ENCODE measurements around the gene UMAD1.

The UMAD1 gene

GRCh38 chr7:7850150-7850549, 209.6 kb downstream of the UMAD1 start:
- DNase-seq, result no peak

GRCh38 chr7:7851381-7851780, 210.8 kb downstream of the UMAD1 start:
- no peak for DNase-seq

GRCh38 chr7:7851991-7852390, 211.4 kb downstream of the UMAD1 start:
- DNase-seq, result no peak

GRCh38 chr7:7857143-7857583, 216.6 kb downstream of the UMAD1 start:
- no peak for DNase-seq

- DNase-seq, result no peak
These were observed 218.0 kb downstream of the UMAD1 start for GRCh38 chr7:7858559-7858958.

GRCh38 chr7:7859411-7859810, 218.9 kb downstream of the UMAD1 start:
- no peak for DNase-seq

- DNase-seq, result no peak
These were observed 220.7 kb downstream of the UMAD1 start for GRCh38 chr7:7861211-7861633.

- DNase-seq, result no peak
These were observed 221.8 kb downstream of the UMAD1 start for GRCh38 chr7:7862393-7862792.

- no peak for DNase-seq
These were observed 227.5 kb downstream of the UMAD1 start for GRCh38 chr7:7867846-7868571.

GRCh38 chr7:7868572-7868899, 228.0 kb downstream of the UMAD1 start:
- DNase-seq, result no peak

- no peak for DNase-seq
These were observed 228.5 kb downstream of the UMAD1 start for GRCh38 chr7:7869036-7869435.

GRCh38 chr7:7869651-7870050, 229.1 kb downstream of the UMAD1 start:
- no peak for DNase-seq

- no peak for DNase-seq
These were observed 230.0 kb downstream of the UMAD1 start for GRCh38 chr7:7870555-7870954.

- no peak for DNase-seq
These were observed 235.9 kb downstream of the UMAD1 start for GRCh38 chr7:7876419-7876818.

- no peak for DNase-seq
These were observed 241.0 kb downstream of the UMAD1 start for GRCh38 chr7:7881581-7881980.

- no peak for DNase-seq
These were observed 242.3 kb downstream of the UMAD1 start for GRCh38 chr7:7882888-7883287.

GRCh38 chr7:7883394-7883793, 242.8 kb downstream of the UMAD1 start:
- no peak for DNase-seq

GRCh38 chr7:7884855-7885254, 244.3 kb downstream of the UMAD1 start:
- no peak for DNase-seq

GRCh38 chr7:7889791-7890568, 249.4 kb downstream of the UMAD1 start:
- DNase-seq, result no peak

- DNase-seq, result no peak
These were observed 254.6 kb downstream of the UMAD1 start for GRCh38 chr7:7895004-7895650.

- no peak for DNase-seq
These were observed 255.2 kb downstream of the UMAD1 start for GRCh38 chr7:7895754-7896153.

- DNase-seq, result no peak
These were observed 257.0 kb downstream of the UMAD1 start for GRCh38 chr7:7897509-7897908.

- DNase-seq, result no peak
These were observed 257.5 kb downstream of the UMAD1 start for GRCh38 chr7:7897949-7898515.

- no peak for DNase-seq
These were observed 262.3 kb downstream of the UMAD1 start for GRCh38 chr7:7902845-7903244.
